Activated CD8-positive, alpha-beta memory T cell treated with anti-CD3 and anti-CD28 coated beads, Interleukin-2, amount 10 ng/mL, durations not matched to agents 7 days and 5 days (primary cell): ENCODE data around the gene SOS1. TPM values are rescaled to one million over a fixed set of nuclear protein-coding genes. Genes with fewer than 3 reads are reported as not detected.
"Not testable (repeated sequence)": the region's sequence is repeated elsewhere in the genome, so short reads cannot be mapped to it uniquely, and the experiment has no call there.

ENCODE experiments used
- ATAC-seq: fragments of 150-1000 bp; cut with Tn5 transposase; one replicate; pipeline ENCODE4 v1.10.0; 2021; ENCODE audit warnings: moderate library complexity
- CTCF ChIA-PET: fragments of 350-600 bp; sonication (Branson Sonifier 250); formaldehyde crosslinking; loops from one replicate; lab custom pipeline; 2021; ENCODE audit warnings: antibody characterized with exemption; lab: Charles Lee
- DNase-seq: peaks from one replicate; pipeline ENCODE4 v3.0.0-alpha.2; 2020
- H3K27ac Mint-ChIP-seq: one replicate; pipeline ENCODE4 v1.8.0; 2021; ENCODE audit warnings: mild to moderate bottlenecking, mixed read lengths
- H3K27me3 Mint-ChIP-seq: one replicate; pipeline ENCODE4 v1.8.0; 2021; ENCODE audit warnings: mixed read lengths
- H3K36me3 Mint-ChIP-seq: one replicate; pipeline ENCODE4 v1.8.0; 2021; ENCODE audit warnings: mild to moderate bottlenecking, mixed read lengths
- H3K4me1 Mint-ChIP-seq: one replicate; pipeline ENCODE4 v1.8.0; 2021; ENCODE audit warnings: mixed read lengths
- H3K4me3 Mint-ChIP-seq: one replicate; pipeline ENCODE4 v1.8.0; 2021; ENCODE audit warnings: mild to moderate bottlenecking, moderate library complexity, mixed read lengths
- H3K9me3 Mint-ChIP-seq: one replicate; pipeline ENCODE4 v1.8.0; 2022; ENCODE audit warnings: low read depth, mixed read lengths
- total RNA-seq, 2 experiments: library from RNA; stranded (reverse); gene quantifications; one replicate each; pipeline ENCODE4 v1.2.3, GENCODE V29; 2021

The SOS1 gene
- total RNA-seq, 2 experiments from 2014 or later: 134 to 186 TPM

DNA sequence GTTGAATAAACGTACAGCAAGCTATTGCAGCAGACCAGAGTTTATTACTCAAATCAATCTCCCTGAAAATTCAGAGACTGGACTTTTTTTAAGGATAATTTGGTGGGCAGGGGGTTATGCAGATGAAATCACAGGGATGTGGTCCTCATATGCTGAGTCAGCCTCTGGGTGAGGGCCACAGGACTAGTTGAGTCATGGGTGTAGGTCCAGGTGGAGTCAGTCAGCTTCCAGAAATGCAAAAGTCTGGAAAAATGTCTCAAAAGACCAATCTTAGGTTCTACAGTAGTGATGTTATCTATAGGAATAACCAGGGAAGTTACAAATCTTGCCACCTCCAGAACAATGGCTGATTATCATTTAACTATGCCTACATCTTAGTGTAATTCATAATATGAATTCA, 180.1 kb downstream of the SOS1 start:
- DNase-seq: no peak
- Mint-ChIP-seq H3K9me3 (no peaks in the 10 kb centered on the region), H3K4me1 (no peaks in the 10 kb centered on the region), H3K27ac (no peak overlapping the region), H3K27me3 (peaks cover 13% of the 10 kb centered on the region), H3K4me3 (no peak overlapping the region), H3K36me3 (no peaks in the 10 kb centered on the region)
- CTCF ChIA-PET: interaction anchor here (1.8 kb wide), 1 partner anchor 288 kb away, joined by 8 read pairs; no protein-coding TSS in a partner anchor
- ATAC-seq: no peak

DNA sequence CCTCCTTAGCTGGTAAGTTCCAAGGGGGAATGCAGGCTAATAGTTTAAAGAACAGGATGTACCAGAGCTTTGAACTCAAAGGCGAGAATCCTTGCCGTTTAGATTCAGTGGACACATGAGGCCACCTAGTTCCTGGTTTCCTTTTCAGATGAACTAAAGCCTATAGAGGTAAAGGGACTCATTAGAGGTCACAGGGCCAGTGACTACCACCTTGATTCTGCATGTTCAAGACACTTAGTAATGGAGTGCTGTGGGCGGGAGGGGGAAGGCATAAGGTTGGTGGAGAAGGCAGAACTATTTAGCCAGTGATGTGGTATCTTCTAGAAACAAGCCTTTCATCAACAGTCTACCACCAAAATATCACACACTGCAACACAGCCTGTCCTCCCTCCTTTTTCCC, 183.3 kb downstream of the SOS1 start:
- peaks cover 21% of the 10 kb centered on the region for H3K27me3 Mint-ChIP-seq
- ATAC-seq: no peak
- H3K9me3 Mint-ChIP-seq: no peaks in the 10 kb centered on the region
- CTCF ChIA-PET: no interaction called here
- H3K4me3 Mint-ChIP-seq: no peak overlapping the region
- H3K4me1 Mint-ChIP-seq: no peaks in the 10 kb centered on the region
- DNase-seq: no peak
- no peaks in the 10 kb centered on the region for H3K36me3 Mint-ChIP-seq
- no peak overlapping the region for H3K27ac Mint-ChIP-seq

GRCh38 chr2:38936516-38936915, 184.3 kb downstream of the SOS1 start:
- H3K36me3 Mint-ChIP-seq, DNase-seq, H3K4me1 Mint-ChIP-seq, H3K9me3 Mint-ChIP-seq, H3K4me3 Mint-ChIP-seq, H3K27ac Mint-ChIP-seq, ATAC-seq: not testable (repeated sequence)
- CTCF ChIA-PET: interaction anchor here (1.5 kb wide), 1 partner anchor 11 kb away, joined by 6 read pairs; no protein-coding TSS in a partner anchor
- H3K27me3 Mint-ChIP-seq: peaks cover 20% of the 10 kb centered on the region

GRCh38 chr2:38935568-38936172, 185.2 kb downstream of the SOS1 start:
- H3K4me1 Mint-ChIP-seq: no peaks in the 10 kb centered on the region
- ATAC-seq (no peak), DNase-seq (no peak)
- no peaks in the 10 kb centered on the region for H3K36me3 Mint-ChIP-seq
- H3K9me3 Mint-ChIP-seq: no peaks in the 10 kb centered on the region
- peaks cover 19% of the 10 kb centered on the region for H3K27me3 Mint-ChIP-seq
- H3K27ac Mint-ChIP-seq: no peak overlapping the region
- H3K4me3 Mint-ChIP-seq: no peak overlapping the region
- CTCF ChIA-PET: interaction anchor here (1.5 kb wide), 1 partner anchor 12 kb away, joined by 6 read pairs; no protein-coding TSS in a partner anchor

DNA sequence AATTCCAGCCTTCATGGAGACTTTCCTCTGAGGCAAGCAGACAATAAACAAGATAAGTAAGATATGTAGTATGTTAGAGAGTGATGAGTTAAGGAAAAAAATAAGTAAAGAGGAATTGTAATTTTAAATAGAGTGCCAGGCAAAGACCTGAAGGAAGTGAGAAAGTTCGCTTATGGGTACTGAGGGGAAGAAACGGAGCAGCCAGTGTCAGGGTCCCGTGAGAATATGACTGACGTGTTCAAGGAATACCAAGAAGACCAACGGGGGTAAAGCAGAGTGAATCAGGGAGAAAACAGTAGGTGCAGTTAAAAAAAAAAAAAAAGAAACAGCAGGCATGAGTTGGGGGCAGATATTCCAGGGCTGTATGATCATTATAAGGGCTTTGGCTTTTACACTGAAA, 186.1 kb downstream of the SOS1 start:
- DNase-seq (no peak), ATAC-seq (no peak)
- H3K27me3 Mint-ChIP-seq: peaks cover 16% of the 10 kb centered on the region
- no peaks in the 10 kb centered on the region for H3K4me1 Mint-ChIP-seq
- no peaks in the 10 kb centered on the region for H3K9me3 Mint-ChIP-seq
- no peaks in the 10 kb centered on the region for H3K36me3 Mint-ChIP-seq
- no peak overlapping the region for H3K4me3 Mint-ChIP-seq
- CTCF ChIA-PET: no interaction called here
- no peak overlapping the region for H3K27ac Mint-ChIP-seq

DNA sequence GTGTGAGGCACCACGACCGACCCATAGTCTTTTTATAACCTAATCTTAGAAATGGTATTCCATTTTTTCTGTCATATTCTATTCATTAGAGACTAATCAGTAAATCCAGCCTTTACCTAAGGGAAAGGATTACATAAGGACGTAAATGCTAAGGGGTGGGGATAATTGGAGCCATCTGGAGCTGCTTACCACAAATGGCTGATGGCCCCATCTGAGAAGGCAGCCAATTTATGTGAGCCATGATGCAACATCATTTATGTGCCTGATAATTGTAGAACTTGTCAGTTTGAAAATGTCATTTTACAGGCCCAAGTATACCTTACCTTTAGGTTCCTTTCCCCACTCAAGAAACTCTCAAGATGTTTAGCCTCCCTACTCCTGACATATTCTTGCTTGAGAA, 187.2 kb downstream of the SOS1 start:
- H3K36me3 Mint-ChIP-seq: no peaks in the 10 kb centered on the region
- H3K9me3 Mint-ChIP-seq: no peaks in the 10 kb centered on the region
- H3K27me3 Mint-ChIP-seq: peaks cover 13% of the 10 kb centered on the region
- no peak overlapping the region for H3K27ac Mint-ChIP-seq
- H3K4me1 Mint-ChIP-seq: no peaks in the 10 kb centered on the region
- no peak overlapping the region for H3K4me3 Mint-ChIP-seq
- CTCF ChIA-PET: interaction anchor here (1.5 kb wide), 1 partner anchor 14 kb away, joined by 6 read pairs; no protein-coding TSS in a partner anchor
- no peak for DNase-seq
- ATAC-seq: no peak

GRCh38 chr2:38932586-38932985, 188.3 kb downstream of the SOS1 start:
- DNase-seq (no peak), ATAC-seq (no peak)
- Mint-ChIP-seq H3K36me3 (no peaks in the 10 kb centered on the region), H3K27ac (no peak overlapping the region), H3K4me3 (no peak overlapping the region), H3K4me1 (no peaks in the 10 kb centered on the region), H3K27me3 (peaks cover 13% of the 10 kb centered on the region), H3K9me3 (no peaks in the 10 kb centered on the region)
- CTCF ChIA-PET: interaction anchor here (0.5 to 1.5 kb wide), 3 partner anchors 15 to 297 kb away, joined by 3 to 6 read pairs (median 3); no protein-coding TSS in a partner anchor

Other genes starting within 250 kb of the SOS1 start
- gene DHX57, start 245.1 kb downstream of the SOS1 start, total RNA-seq: 10 to 100 TPM; 15.3 to 18.2 TPM
- gene MORN2, start 245.1 kb downstream of the SOS1 start, total RNA-seq: 1 to 10 TPM in 1 of 2 experiments, under 1 TPM in 1; 0.96 to 3.8 TPM
- 1 to 10 TPM in 1 of 2 experiments, under 1 TPM in 1; 0.59 to 1.0 TPM for gene ARHGEF33, start 231.2 kb downstream of the SOS1 start, total RNA-seq
- 1 to 10 TPM in 1 of 2 experiments, under 1 TPM in 1; 0.32 to 1.1 TPM for gene CDKL4, start 122.9 kb upstream of the SOS1 start, total RNA-seq